ENCODE data around the gene ZNF653. TPM values are rescaled to one million over a fixed set of nuclear protein-coding genes. Genes with fewer than 3 reads are reported as not detected.

ZNF653 gene
- total RNA-seq, 1 donor: 2.9 TPM

- Histone ChIP-seq H3K9me3 (ENCODE audit: low read depth, low read length) (no peaks in the 10 kb centered on the region), H2AFZ (ENCODE audit: low read length) (no peak overlapping the region), H3K4me1 (ENCODE audit: insufficient read depth, low read length) (peaks cover 7% of the 10 kb centered on the region), H3K4me3 (ENCODE audit: insufficient read depth, low read length) (no peak overlapping the region), H4K20me1 (ENCODE audit: insufficient read depth, low read length) (peaks cover 3% of the 10 kb centered on the region), H3K79me2 (ENCODE audit: insufficient read depth, low read length) (no peaks in the 10 kb centered on the region), H3K27ac (ENCODE audit: low read depth, low read length) (no peak overlapping the region), H3K27me3 (ENCODE audit: insufficient read depth, low read length) (peaks cover 6% of the 10 kb centered on the region), H3K36me3 (ENCODE audit: insufficient read depth, low read length) (no peaks in the 10 kb centered on the region), H3K4me2 (ENCODE audit: insufficient read depth, low read length) (no peak overlapping the region)
- DNase-seq (ENCODE audit: insufficient read length, low spot score, missing footprints): peak; percentile 86
- no peak for TF ChIP-seq CTCF (IDR thresholded peaks at IDR 0.05; ENCODE audit: extremely low read depth, low read depth, low read length)
Observed at GRCh38 chr19:11486661-11487503, 18.8 kb downstream of the ZNF653 start.

GRCh38 chr19:11485245-11485837, 20.3 kb downstream of the ZNF653 start:
- H3K27me3 ChIP-seq (ENCODE audit: insufficient read depth, low read length): peaks cover 19% of the 10 kb centered on the region
- no peak for TF ChIP-seq CTCF (IDR thresholded peaks at IDR 0.05; ENCODE audit: extremely low read depth, low read depth, low read length)
- H3K27ac ChIP-seq (ENCODE audit: low read depth, low read length): no peak overlapping the region
- H2AFZ ChIP-seq (ENCODE audit: low read length): no peak overlapping the region
- H3K4me3 ChIP-seq (ENCODE audit: insufficient read depth, low read length): no peak overlapping the region
- peaks cover 7% of the 10 kb centered on the region for H3K4me1 ChIP-seq (ENCODE audit: insufficient read depth, low read length)
- H3K79me2 ChIP-seq (ENCODE audit: insufficient read depth, low read length): no peaks in the 10 kb centered on the region
- H3K36me3 ChIP-seq (ENCODE audit: insufficient read depth, low read length): no peaks in the 10 kb centered on the region
- H4K20me1 ChIP-seq (ENCODE audit: insufficient read depth, low read length): peaks cover 3% of the 10 kb centered on the region
- H3K4me2 ChIP-seq (ENCODE audit: insufficient read depth, low read length): no peak overlapping the region
- H3K9me3 ChIP-seq (ENCODE audit: low read depth, low read length): no peaks in the 10 kb centered on the region
- peak; percentile 86 for DNase-seq (ENCODE audit: insufficient read length, low spot score, missing footprints)

GRCh38 chr19:11483366-11484111, 22.1 kb downstream of the ZNF653 start:
- peaks cover 3% of the 10 kb centered on the region for H4K20me1 ChIP-seq (ENCODE audit: insufficient read depth, low read length)
- H3K36me3 ChIP-seq (ENCODE audit: insufficient read depth, low read length): no peaks in the 10 kb centered on the region
- no peaks in the 10 kb centered on the region for H3K79me2 ChIP-seq (ENCODE audit: insufficient read depth, low read length)
- no peak overlapping the region for H3K27ac ChIP-seq (ENCODE audit: low read depth, low read length)
- TF ChIP-seq CTCF (IDR thresholded peaks at IDR 0.05; ENCODE audit: extremely low read depth, low read depth, low read length): no peak
- H3K4me2 ChIP-seq (ENCODE audit: insufficient read depth, low read length): no peak overlapping the region
- H2AFZ ChIP-seq (ENCODE audit: low read length): no peak overlapping the region
- peak; percentile 48 for DNase-seq (ENCODE audit: insufficient read length, low spot score, missing footprints)
- peaks cover 33% of the 10 kb centered on the region for H3K27me3 ChIP-seq (ENCODE audit: insufficient read depth, low read length)
- peaks cover 7% of the 10 kb centered on the region for H3K4me1 ChIP-seq (ENCODE audit: insufficient read depth, low read length)
- H3K4me3 ChIP-seq (ENCODE audit: insufficient read depth, low read length): no peak overlapping the region
- no peaks in the 10 kb centered on the region for H3K9me3 ChIP-seq (ENCODE audit: low read depth, low read length)
